Calu3 (cell line): ENCODE measurements around the gene KIAA0825. TPM values are rescaled to one million over a fixed set of nuclear protein-coding genes. Genes with fewer than 3 reads are reported as not detected.

Source experiments
- BruUV-seq: library from RNA; stranded (reverse); fragments of 400-500 nt; replicated peaks from 2 replicates; lab custom pipeline; 2021; lab: Mats Ljungman, UMichigan
- CTCF ChIA-PET: fragments of 300-600 bp; sonication (Branson Sonifier 250); formaldehyde crosslinking; loops from one replicate; lab custom pipeline; 2022; ENCODE audit warnings: antibody characterized with exemption; lab: Charles Lee
- DNase-seq: peaks from one replicate; pipeline ENCODE4 v3.0.0; 2022
- H3K27ac Mint-ChIP-seq: one replicate; pipeline ENCODE4 v1.8.0; 2022; ENCODE audit warnings: mixed read lengths; ENCODE audit not compliant: unreplicated experiment
- H3K27me3 Mint-ChIP-seq: one replicate; pipeline ENCODE4 v1.8.0; 2022; ENCODE audit warnings: mixed read lengths; ENCODE audit not compliant: unreplicated experiment
- H3K36me3 Mint-ChIP-seq: one replicate; pipeline ENCODE4 v1.8.0; 2022; ENCODE audit warnings: mild to moderate bottlenecking, moderate library complexity, mixed read lengths; ENCODE audit not compliant: insufficient read depth, unreplicated experiment
- H3K4me1 Mint-ChIP-seq: one replicate; pipeline ENCODE4 v1.8.0; 2022; ENCODE audit warnings: mild to moderate bottlenecking, low read depth, mixed read lengths; ENCODE audit not compliant: unreplicated experiment
- H3K4me3 Mint-ChIP-seq: one replicate; pipeline ENCODE4 v1.8.0; 2022; ENCODE audit warnings: mild to moderate bottlenecking, low read depth, moderate library complexity, mixed read lengths; ENCODE audit not compliant: unreplicated experiment
- H3K9me3 Mint-ChIP-seq: one replicate; pipeline ENCODE4 v1.8.0; 2022; ENCODE audit warnings: low read depth, mixed read lengths; ENCODE audit not compliant: unreplicated experiment
- intact Hi-C: fragments of 100-400 bp; cut with micrococcal nuclease; formaldehyde crosslinking; loops from one replicate; pipeline ENCODE4 v1.10.0; 2022; ENCODE audit not compliant: unreplicated experiment
- total RNA-seq: library from RNA; stranded (reverse); gene quantifications from 2 replicates; pipeline ENCODE4 v1.2.3, GENCODE V29; 2022
- TF ChIP-seq, protein P1 (sequence below): fragments of 200-600 bp; IDR thresholded peaks from one replicate; pipeline ENCODE4 v1.8.0; 2022; ENCODE audit warnings: antibody characterized with exemption; ENCODE audit not compliant: unreplicated experiment

The KIAA0825 gene
- total RNA-seq, 1 experiment from 2014 or later, result 1.9 TPM

DNA sequence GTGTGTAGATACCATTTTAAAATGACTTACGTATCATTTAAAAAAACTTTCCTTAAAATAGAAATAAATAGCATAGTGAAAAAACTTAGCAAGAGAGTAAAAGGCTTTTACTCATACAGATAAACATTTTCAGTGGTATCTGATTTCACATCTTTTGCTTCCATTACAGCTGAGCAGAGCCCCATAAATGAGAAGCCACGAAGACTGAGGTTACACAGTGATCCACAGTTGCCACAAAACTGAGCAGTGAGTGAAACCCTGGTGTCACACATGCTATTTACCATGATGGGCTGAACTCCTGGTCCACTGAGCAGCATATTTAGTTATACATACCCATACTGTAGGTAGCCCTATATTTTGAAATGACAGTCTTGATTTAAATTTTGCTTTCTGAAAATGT, 401.2 kb downstream of the KIAA0825 start:
- BruUV-seq, result no TSS peak
- Mint-ChIP-seq H3K27ac (no peak overlapping the region), H3K9me3 (no peaks in the 10 kb centered on the region), H3K4me1 (peaks cover 9% of the 10 kb centered on the region), H3K27me3 (no peaks in the 10 kb centered on the region), H3K4me3 (no peak overlapping the region), H3K36me3 (no peaks in the 10 kb centered on the region)
- no peak for DNase-seq
- TF ChIP-seq, protein P1, sequence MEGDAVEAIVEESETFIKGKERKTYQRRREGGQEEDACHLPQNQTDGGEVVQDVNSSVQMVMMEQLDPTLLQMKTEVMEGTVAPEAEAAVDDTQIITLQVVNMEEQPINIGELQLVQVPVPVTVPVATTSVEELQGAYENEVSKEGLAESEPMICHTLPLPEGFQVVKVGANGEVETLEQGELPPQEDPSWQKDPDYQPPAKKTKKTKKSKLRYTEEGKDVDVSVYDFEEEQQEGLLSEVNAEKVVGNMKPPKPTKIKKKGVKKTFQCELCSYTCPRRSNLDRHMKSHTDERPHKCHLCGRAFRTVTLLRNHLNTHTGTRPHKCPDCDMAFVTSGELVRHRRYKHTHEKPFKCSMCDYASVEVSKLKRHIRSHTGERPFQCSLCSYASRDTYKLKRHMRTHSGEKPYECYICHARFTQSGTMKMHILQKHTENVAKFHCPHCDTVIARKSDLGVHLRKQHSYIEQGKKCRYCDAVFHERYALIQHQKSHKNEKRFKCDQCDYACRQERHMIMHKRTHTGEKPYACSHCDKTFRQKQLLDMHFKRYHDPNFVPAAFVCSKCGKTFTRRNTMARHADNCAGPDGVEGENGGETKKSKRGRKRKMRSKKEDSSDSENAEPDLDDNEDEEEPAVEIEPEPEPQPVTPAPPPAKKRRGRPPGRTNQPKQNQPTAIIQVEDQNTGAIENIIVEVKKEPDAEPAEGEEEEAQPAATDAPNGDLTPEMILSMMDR, result no peak
- intact Hi-C loops, result no loop called here
- CTCF ChIA-PET, result no interaction called here

DNA sequence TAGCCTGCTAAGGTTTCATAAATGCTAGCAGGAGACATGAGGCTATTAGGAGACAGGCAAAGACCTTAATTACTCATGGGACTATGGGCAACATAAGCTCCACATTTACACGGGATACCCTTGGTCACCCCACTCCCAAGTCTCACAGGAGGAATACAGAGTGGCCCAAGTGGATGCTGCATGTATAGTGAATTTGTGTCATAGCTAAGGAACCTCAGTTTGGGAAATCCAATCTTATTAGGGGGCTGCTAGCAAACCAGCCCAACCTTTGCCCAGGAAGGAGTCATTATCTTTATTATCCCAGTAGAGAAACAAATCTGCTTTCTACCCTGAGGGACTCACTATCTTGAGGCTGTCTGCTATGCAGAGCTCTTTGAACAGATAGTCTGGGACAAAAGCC, 405.9 kb downstream of the KIAA0825 start:
- Mint-ChIP-seq H3K9me3 (no peaks in the 10 kb centered on the region), H3K4me1 (no peaks in the 10 kb centered on the region), H3K27ac (no peak overlapping the region), H3K4me3 (no peak overlapping the region), H3K36me3 (no peaks in the 10 kb centered on the region), H3K27me3 (no peaks in the 10 kb centered on the region)
- TF ChIP-seq, protein P1, result no peak
- CTCF ChIA-PET, result no interaction called here
- intact Hi-C loops, result no loop called here
- no peak for DNase-seq
- BruUV-seq, result no TSS peak

DNA sequence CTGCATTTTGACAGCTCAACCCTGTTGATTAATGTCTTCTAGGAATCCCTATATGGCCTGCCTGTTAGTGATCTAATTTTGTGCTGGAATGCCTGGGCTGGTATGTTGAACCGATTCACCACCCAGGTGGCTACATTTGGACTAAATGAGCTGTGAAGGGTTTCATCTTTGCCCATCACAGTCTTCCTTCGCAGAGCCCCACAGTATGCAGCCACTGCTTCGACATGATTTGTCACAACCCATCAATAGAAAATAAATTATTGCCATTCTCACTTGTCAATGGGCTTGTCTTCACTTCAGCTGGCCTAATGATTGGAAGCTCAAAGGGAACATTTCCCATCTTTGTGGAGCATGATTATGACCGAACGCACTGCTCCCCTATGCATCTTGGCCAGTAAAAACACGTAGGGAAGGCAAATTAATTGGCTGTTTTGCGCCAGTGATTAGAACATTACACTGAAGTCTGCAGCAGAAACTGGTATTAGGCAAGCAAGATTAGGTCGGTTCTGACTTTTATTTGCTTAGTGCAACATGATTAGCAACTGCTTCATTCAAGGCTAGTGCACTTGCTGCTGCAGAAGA, 408.5 kb downstream of the KIAA0825 start:
- H3K27me3 Mint-ChIP-seq, result no peaks in the 10 kb centered on the region
- TF ChIP-seq, protein P1, result no peak
- CTCF ChIA-PET, result interaction anchor here (0.5 kb wide), 1 partner anchor 162 kb away, joined by 3 read pairs; no protein-coding TSS in a partner anchor
- no peaks in the 10 kb centered on the region for H3K36me3 Mint-ChIP-seq
- no peaks in the 10 kb centered on the region for H3K4me1 Mint-ChIP-seq
- no peak for DNase-seq
- no peak overlapping the region for H3K27ac Mint-ChIP-seq
- no peaks in the 10 kb centered on the region for H3K9me3 Mint-ChIP-seq
- no TSS peak for BruUV-seq
- intact Hi-C loops, result no loop called here
- H3K4me3 Mint-ChIP-seq, result no peak overlapping the region

DNA sequence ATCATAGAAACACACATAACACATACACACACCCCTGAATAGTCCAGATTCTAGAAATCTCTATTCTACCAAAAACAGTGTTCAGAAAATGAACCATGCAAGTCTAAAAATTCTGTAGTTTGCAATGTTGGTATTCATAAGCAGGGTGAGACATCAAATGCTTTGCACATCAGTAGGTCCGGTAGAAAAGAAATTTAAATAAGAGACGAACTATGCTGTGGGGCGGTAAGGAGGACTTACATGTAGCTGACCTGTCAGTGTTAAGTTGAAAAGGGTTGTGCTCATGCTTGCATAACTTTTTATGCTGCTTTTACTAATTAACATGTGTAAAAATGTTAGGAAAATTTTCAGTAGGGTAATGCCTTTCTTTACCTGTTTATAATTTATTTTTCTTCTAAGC, 409.1 kb downstream of the KIAA0825 start:
- intact Hi-C loops, result no loop called here

More for the DNA sequence above, 409.1 kb downstream of the KIAA0825 start:
- no peaks in the 10 kb centered on the region for H3K36me3 Mint-ChIP-seq
- H3K4me1 Mint-ChIP-seq, result no peaks in the 10 kb centered on the region
- BruUV-seq, result no TSS peak
- H3K27me3 Mint-ChIP-seq, result no peaks in the 10 kb centered on the region
- no peak overlapping the region for H3K4me3 Mint-ChIP-seq
- H3K27ac Mint-ChIP-seq, result no peak overlapping the region
- DNase-seq, result no peak
- H3K9me3 Mint-ChIP-seq, result no peaks in the 10 kb centered on the region
- TF ChIP-seq, protein P1, result no peak
- CTCF ChIA-PET, result interaction anchor here (0.5 kb wide), 1 partner anchor 162 kb away, joined by 3 read pairs; no protein-coding TSS in a partner anchor
